GDM1 (cell line): ENCODE measurements around the gene OSGIN1.

ENCODE experiments used
- DNase-seq: peaks from one replicate; lab custom pipeline; 2025; lab: John Stamatoyannopoulos, UW

The OSGIN1 gene

GRCh38 chr16:83973077-83973476, 20.0 kb downstream of the OSGIN1 start:
- DNase-seq: no peak

- DNase-seq: no peak
Observed at GRCh38 chr16:83973581-83974385, 20.7 kb downstream of the OSGIN1 start.

GRCh38 chr16:83974475-83974874, 21.4 kb downstream of the OSGIN1 start:
- DNase-seq: no peak

- DNase-seq: no peak
Observed at GRCh38 chr16:83975590-83976260, 22.7 kb downstream of the OSGIN1 start.

- no peak for DNase-seq
Observed at GRCh38 chr16:83977056-83977815, 24.2 kb downstream of the OSGIN1 start.

- no peak for DNase-seq
Observed at GRCh38 chr16:83978401-83978904, 25.4 kb downstream of the OSGIN1 start.

- DNase-seq: no peak
Observed at GRCh38 chr16:83979441-83979840, 26.4 kb downstream of the OSGIN1 start.

GRCh38 chr16:83980794-83981193, 27.8 kb downstream of the OSGIN1 start:
- no peak for DNase-seq

- no peak for DNase-seq
Observed at GRCh38 chr16:83981799-83982198, 28.8 kb downstream of the OSGIN1 start.

GRCh38 chr16:83983491-83983890, 30.5 kb downstream of the OSGIN1 start:
- DNase-seq: no peak

- DNase-seq: no peak
Observed at GRCh38 chr16:83989300-83989699, 36.3 kb downstream of the OSGIN1 start.

GRCh38 chr16:83990492-83990891, 37.5 kb downstream of the OSGIN1 start:
- DNase-seq: no peak

- DNase-seq: no peak
Observed at GRCh38 chr16:83992624-83993023, 39.6 kb downstream of the OSGIN1 start.

- no peak for DNase-seq
Observed at GRCh38 chr16:83994087-83994486, 41.0 kb downstream of the OSGIN1 start.

GRCh38 chr16:83994703-83995102, 41.7 kb downstream of the OSGIN1 start:
- no peak for DNase-seq

GRCh38 chr16:83995754-83996153, 42.7 kb downstream of the OSGIN1 start:
- no peak for DNase-seq

GRCh38 chr16:83996481-83997252, 43.6 kb downstream of the OSGIN1 start:
- DNase-seq: no peak

- no peak for DNase-seq
Observed at GRCh38 chr16:83998091-83998490, 45.1 kb downstream of the OSGIN1 start.

GRCh38 chr16:84000989-84001642, 48.1 kb downstream of the OSGIN1 start:
- no peak for DNase-seq

GRCh38 chr16:84001726-84002125, 48.7 kb downstream of the OSGIN1 start:
- no peak for DNase-seq

- DNase-seq: no peak
Observed at GRCh38 chr16:84003038-84003437, 50.0 kb downstream of the OSGIN1 start.
